Astrocyte of the spinal cord (primary cell): ENCODE data around the gene SUCLG2.

Source experiments
- DNase-seq: peaks from one replicate; pipeline ENCODE4 v3.0.0; 2011; ENCODE audit warnings: low read depth, low spot score
- H3K4me3 ChIP-seq: 2 replicates; pipeline ENCODE4 v1.5.1; 2011; ENCODE audit warnings: low read depth, mild to moderate bottlenecking, low read length, moderate library complexity
- in situ Hi-C: cut with HindIII; loops from 2 replicates; pipeline ENCODE4 v1.10.0; 2017; ENCODE audit warnings: low sequenced_read_pairs
- TF ChIP-seq, protein P1 (sequence below): IDR thresholded peaks from 2 replicates; pipeline ENCODE4 v1.5.1; 2012; ENCODE audit warnings: low read depth, mild to moderate bottlenecking, low read length, inconsistent platforms

SUCLG2 gene

DNA sequence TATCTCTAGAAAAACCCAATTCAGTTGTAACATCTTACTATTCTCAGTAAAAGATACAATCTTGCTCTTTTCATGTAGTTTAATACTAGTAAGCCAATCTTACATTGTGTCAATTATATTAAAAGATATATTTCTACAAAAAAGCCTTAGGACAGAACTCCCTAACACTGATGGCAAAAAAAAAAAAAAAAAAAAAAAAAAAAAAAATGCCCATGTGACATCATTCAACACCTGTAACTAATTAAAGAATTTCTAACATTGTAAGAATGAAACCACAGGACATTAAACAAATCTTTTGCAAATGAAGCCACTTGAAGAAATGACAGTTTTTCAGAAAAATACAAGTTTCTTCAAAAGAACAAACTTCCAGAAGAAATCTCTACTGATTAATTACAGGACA, 119.8 kb downstream of the SUCLG2 start:
- no peak overlapping the region for H3K4me3 ChIP-seq
- in situ Hi-C loops: no loop called here
- TF ChIP-seq, protein P1, sequence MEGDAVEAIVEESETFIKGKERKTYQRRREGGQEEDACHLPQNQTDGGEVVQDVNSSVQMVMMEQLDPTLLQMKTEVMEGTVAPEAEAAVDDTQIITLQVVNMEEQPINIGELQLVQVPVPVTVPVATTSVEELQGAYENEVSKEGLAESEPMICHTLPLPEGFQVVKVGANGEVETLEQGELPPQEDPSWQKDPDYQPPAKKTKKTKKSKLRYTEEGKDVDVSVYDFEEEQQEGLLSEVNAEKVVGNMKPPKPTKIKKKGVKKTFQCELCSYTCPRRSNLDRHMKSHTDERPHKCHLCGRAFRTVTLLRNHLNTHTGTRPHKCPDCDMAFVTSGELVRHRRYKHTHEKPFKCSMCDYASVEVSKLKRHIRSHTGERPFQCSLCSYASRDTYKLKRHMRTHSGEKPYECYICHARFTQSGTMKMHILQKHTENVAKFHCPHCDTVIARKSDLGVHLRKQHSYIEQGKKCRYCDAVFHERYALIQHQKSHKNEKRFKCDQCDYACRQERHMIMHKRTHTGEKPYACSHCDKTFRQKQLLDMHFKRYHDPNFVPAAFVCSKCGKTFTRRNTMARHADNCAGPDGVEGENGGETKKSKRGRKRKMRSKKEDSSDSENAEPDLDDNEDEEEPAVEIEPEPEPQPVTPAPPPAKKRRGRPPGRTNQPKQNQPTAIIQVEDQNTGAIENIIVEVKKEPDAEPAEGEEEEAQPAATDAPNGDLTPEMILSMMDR: no peak
- no peak for DNase-seq

DNA sequence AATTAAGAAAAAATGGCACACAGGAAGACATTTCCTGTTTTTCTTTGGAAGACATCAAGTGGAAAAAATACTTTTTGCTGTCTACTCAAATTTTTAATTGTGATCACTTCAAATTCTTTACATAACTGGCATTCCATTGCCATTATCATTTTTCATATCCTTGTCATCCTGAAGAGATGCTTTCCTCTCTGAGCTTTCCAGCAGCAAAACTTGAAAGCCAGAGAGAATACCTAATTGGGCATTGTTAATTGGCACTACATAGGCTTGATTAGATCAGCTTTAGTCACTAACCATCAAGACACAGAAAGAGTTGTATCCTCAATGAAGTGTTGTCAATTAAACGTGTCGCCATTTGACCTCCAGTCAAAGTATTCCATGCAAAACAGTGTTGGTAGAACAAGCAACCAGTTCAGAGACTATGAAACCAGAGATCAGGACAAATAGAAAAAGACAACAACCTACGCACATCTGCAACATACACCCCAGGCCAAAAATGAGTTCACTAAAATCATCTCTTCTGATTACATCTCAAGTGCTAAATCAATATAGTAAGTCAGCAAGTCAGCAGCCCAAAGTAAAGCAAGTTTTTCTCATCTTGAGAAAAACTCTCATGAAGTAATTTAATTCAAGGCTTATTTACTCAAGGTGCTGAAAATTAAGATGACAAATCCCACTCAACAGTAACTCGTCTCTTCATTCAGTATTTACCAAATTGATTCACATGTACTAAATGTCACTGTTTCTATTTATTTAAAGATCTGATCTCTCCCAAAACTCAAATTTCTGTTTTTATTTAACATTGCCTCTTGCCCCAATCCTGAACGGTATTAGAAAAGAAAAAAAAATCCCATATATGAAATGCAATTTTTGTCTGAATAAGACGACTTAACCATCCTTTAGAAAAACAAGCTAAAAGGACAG, 123.0 kb downstream of the SUCLG2 start:
- TF ChIP-seq, protein P1: no peak
- in situ Hi-C loops: no loop called here
- DNase-seq: no peak
- no peak overlapping the region for H3K4me3 ChIP-seq

DNA sequence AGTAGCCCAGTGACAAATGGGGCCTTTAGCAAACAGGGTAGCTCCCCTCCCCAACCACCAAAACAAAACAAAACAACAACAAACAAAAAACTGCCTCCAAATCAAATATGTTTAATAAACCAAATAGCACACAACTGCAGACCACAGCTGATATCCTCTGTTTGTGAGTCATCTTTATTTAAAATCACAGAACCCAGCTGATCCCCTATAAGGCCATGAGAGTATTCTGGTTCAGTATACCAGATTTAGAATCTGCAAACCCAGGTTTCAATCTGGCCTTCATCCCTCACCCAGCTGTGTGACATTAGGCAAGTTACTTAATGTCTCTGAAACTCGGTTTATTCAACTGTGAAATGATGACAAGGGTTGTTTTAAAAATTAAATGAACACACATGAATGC, 124.5 kb downstream of the SUCLG2 start:
- no peak overlapping the region for H3K4me3 ChIP-seq
- no peak for DNase-seq
- in situ Hi-C loops: no loop called here
- TF ChIP-seq, protein P1: no peak

GRCh38 chr3:67529337-67529736, 125.1 kb downstream of the SUCLG2 start:
- in situ Hi-C loops: no loop called here
- no peak for DNase-seq
- H3K4me3 ChIP-seq: no peak overlapping the region
- TF ChIP-seq, protein P1: no peak

DNA sequence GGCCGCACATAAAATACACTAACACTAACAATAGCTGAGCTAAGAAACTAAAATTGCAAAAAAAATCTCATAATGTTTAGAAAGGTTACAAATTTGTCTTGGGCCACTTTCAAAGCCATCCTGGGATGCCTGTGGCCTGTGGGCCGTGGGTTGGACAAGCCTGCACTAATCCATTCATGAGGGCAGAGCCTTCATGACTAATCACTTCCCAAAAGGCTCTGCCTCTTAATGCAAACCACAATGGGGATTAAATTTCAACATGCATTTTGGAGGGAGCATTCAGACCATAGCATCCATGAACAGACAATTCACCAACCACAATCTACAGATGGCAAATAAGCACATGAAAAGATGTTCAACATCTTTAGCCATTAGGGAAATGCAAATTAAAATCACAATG, 128.2 kb downstream of the SUCLG2 start:
- in situ Hi-C loops: no loop called here
- peak; percentile 96 for DNase-seq
- H3K4me3 ChIP-seq: no peak overlapping the region
- TF ChIP-seq, protein P1: no peak

DNA sequence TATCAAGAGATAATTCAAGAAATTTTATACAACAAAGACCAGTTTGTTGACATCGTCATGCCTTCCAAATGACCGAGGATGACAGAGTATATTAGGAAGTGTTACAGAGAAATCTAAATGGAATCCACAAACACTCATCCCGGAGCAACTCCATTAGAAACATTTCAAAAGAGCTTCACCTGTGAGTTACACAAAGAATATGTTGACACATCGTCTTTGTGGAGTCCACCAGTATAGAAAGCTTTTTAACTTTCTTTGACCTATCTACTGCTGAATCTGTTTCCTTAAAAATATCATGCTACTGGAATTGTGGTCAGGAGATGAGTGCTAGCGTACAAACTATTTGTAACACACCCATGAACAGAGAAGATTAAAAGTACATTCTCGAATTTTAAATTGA, 130.4 kb downstream of the SUCLG2 start:
- H3K4me3 ChIP-seq: no peak overlapping the region
- in situ Hi-C loops: no loop called here
- TF ChIP-seq, protein P1: no peak
- no peak for DNase-seq
